Neural cell (in vitro differentiated cells): ENCODE results near the gene PATL1. TPM values are rescaled to one million over a fixed set of nuclear protein-coding genes. Genes with fewer than 3 reads are reported as not detected.

Experiments used
- H2AFZ ChIP-seq: fragments of 200-600, 300-800 bp; sonication (generic), shearing (Covaris generic); 2 replicates; pipeline ENCODE4 v1.6.0; 2014; ENCODE audit warnings: low read depth, mild to moderate bottlenecking, antibody characterized with exemption, low read length, moderate library complexity
- H3F3A ChIP-seq: fragments of 200-600 bp; shearing (Covaris generic); 2 replicates; pipeline ENCODE4 v1.6.1; 2016; ENCODE audit warnings: mild to moderate bottlenecking, moderate library complexity, mixed read lengths, antibody characterized with exemption, low read length; ENCODE audit not compliant: insufficient read depth, poor library complexity, severe bottlenecking
- H3K27ac ChIP-seq: fragments of 200-600, 300-800 bp; sonication (generic), shearing (Covaris generic); 2 replicates; pipeline ENCODE4 v1.5.1; 2014; ENCODE audit warnings: mild to moderate bottlenecking, low read length, moderate library complexity
- H3K27me3 ChIP-seq: fragments of 300-800, 200-600 bp; sonication (generic), shearing (Covaris generic); 2 replicates; pipeline ENCODE4 v1.6.0; 2014; ENCODE audit warnings: mild to moderate bottlenecking, low read depth, low read length, moderate library complexity; ENCODE audit not compliant: insufficient read depth
- H3K36me3 ChIP-seq: fragments of 300-800, 200-600 bp; sonication (generic), shearing (Covaris generic); 2 replicates; pipeline ENCODE4 v1.5.1; 2014; ENCODE audit warnings: mild to moderate bottlenecking, antibody characterized with exemption, low read length, moderate library complexity; ENCODE audit not compliant: insufficient read depth
- H3K4me2 ChIP-seq: fragments of 300-800, 200-600 bp; sonication (generic), shearing (Covaris generic); 2 replicates; pipeline ENCODE4 v1.6.0; 2014; ENCODE audit warnings: mild to moderate bottlenecking, low read length
- H3K4me3 ChIP-seq: fragments of 300-800, 200-600 bp; sonication (generic), shearing (Covaris generic); 2 replicates; pipeline ENCODE4 v1.5.1; 2014; ENCODE audit warnings: mild to moderate bottlenecking, low read length, moderate library complexity
- H3K79me2 ChIP-seq: fragments of 200-600 bp; shearing (Covaris generic); replicated peaks from 2 replicates; pipeline ENCODE4 v1.6.0; 2014; ENCODE audit warnings: mild to moderate bottlenecking, low read length, moderate library complexity; ENCODE audit not compliant: insufficient read depth
- H3K9ac ChIP-seq: fragments of 300-800, 200-600 bp; sonication (generic), shearing (Covaris generic); 2 replicates; pipeline ENCODE4 v1.6.1; 2016; ENCODE audit warnings: mild to moderate bottlenecking, low read length, mixed read lengths
- H3K9me2 ChIP-seq: fragments of 200-600 bp; shearing (Covaris generic); 2 replicates; pipeline ENCODE4 v1.6.1; 2016; ENCODE audit warnings: mild to moderate bottlenecking, low read length, mixed read lengths; ENCODE audit not compliant: insufficient read depth
- H3K9me3 ChIP-seq: fragments of 200-600, 300-800 bp; sonication (generic), shearing (Covaris generic); 2 replicates; pipeline ENCODE4 v1.6.1; 2016; ENCODE audit warnings: mild to moderate bottlenecking, mixed run types, low read length, moderate library complexity, mixed read lengths
- H4K20me1 ChIP-seq: fragments of 200-600 bp; shearing (Covaris generic); 2 replicates; pipeline ENCODE4 v1.6.1; 2016; ENCODE audit warnings: mild to moderate bottlenecking, mixed run types; ENCODE audit not compliant: insufficient read depth
- CTCF ChIP-seq: fragments of 450-650 bp; IDR thresholded peaks from 2 replicates; pipeline ENCODE4 v1.5.1; 2014; ENCODE audit warnings: antibody characterized with exemption, mild to moderate bottlenecking, moderate library complexity; ENCODE audit not compliant: poor library complexity, severe bottlenecking
- EP300 ChIP-seq: fragments of 450-650 bp; conservative IDR thresholded peaks from 2 replicates; pipeline ENCODE4 v1.6.1; 2014; ENCODE audit warnings: antibody characterized with exemption, mild to moderate bottlenecking, moderate library complexity; ENCODE audit not compliant: poor library complexity, severe bottlenecking
- EZH2 ChIP-seq: fragments of 200-600, 300-800 bp; shearing (Covaris generic), sonication (generic); IDR thresholded peaks from 2 replicates; pipeline ENCODE4 v1.6.1; 2014; ENCODE audit warnings: antibody characterized with exemption, low read length, borderline replicate concordance, mild to moderate bottlenecking; ENCODE audit not compliant: insufficient read depth, poor library complexity, severe bottlenecking
- MXI1 ChIP-seq: fragments of 450-650 bp; conservative IDR thresholded peaks from 2 replicates; pipeline ENCODE4 v1.6.1; 2014; ENCODE audit warnings: antibody characterized with exemption, mild to moderate bottlenecking; ENCODE audit not compliant: poor library complexity, severe bottlenecking
- POLR2AphosphoS5 ChIP-seq: IDR thresholded peaks from 2 replicates; pipeline ENCODE4 v1.6.1; 2012
- RAD21 ChIP-seq: fragments of 450-650 bp; conservative IDR thresholded peaks from 2 replicates; pipeline ENCODE4 v1.6.1; 2014; ENCODE audit warnings: antibody characterized with exemption, mild to moderate bottlenecking, moderate library complexity
- SMC3 ChIP-seq: fragments of 450-650 bp; conservative IDR thresholded peaks from 2 replicates; pipeline ENCODE4 v1.6.1; 2014; ENCODE audit warnings: antibody characterized with exemption, mild to moderate bottlenecking, moderate library complexity; ENCODE audit not compliant: poor library complexity
- TAF1 ChIP-seq: IDR thresholded peaks from 2 replicates; pipeline ENCODE4 v1.6.1; 2012; ENCODE audit warnings: low read depth
- polyA plus RNA-seq: library from polyadenylated mRNA; depleted of rRNA; stranded (reverse); fragments of >200 nt; gene quantifications from 2 replicates; pipeline ENCODE4 v1.2.3, GENCODE V29; 2014
- TF ChIP-seq, protein P1 (sequence below): IDR thresholded peaks from 2 replicates; pipeline ENCODE4 v1.6.1; 2012; ENCODE audit warnings: borderline replicate concordance

Gene PATL1
- polyA plus RNA-seq, 1 donor from 2014 or later = 3.2 TPM

DNA sequence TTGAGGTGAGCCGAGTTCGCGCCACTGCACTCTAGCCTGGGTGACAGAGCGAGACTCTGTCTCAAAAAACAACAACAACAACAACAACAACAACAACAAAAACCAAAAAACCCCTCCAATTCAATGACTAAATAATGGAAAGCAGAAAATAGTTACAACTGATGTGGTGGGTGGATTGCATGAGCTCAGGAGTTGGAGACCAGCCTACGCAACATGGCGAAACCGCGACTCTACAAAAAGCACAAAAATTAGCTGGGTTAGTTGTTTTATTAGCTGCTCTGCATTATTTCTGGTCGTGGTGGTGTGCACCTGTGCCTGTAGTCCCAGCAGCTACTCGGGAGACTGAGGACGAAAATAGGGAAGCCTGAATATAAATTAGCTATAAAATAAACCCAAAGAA, 2.6 kb upstream of the PATL1 start:
- Histone ChIP-seq H3K79me2 (peaks cover 8% of the 10 kb centered on the region), H3K9ac (no peak overlapping the region), H3K4me2 (no peak overlapping the region), H2AFZ (no peak overlapping the region), H3K36me3 (no peaks in the 10 kb centered on the region), H3K27me3 (no peaks in the 10 kb centered on the region), H3K9me3 (no peaks in the 10 kb centered on the region), H4K20me1 (no peaks in the 10 kb centered on the region), H3F3A (peaks cover 7% of the 10 kb centered on the region), H3K4me3 (no peak overlapping the region), H3K27ac (no peak overlapping the region), H3K9me2 (no peaks in the 10 kb centered on the region)
- TF ChIP-seq MXI1 (no peak), TAF1 (no peak), EZH2 (no peak), EP300 (no peak), POLR2AphosphoS5 (no peak), SMC3 (no peak), RAD21 (no peak), CTCF (no peak)
- TF ChIP-seq, protein P1, sequence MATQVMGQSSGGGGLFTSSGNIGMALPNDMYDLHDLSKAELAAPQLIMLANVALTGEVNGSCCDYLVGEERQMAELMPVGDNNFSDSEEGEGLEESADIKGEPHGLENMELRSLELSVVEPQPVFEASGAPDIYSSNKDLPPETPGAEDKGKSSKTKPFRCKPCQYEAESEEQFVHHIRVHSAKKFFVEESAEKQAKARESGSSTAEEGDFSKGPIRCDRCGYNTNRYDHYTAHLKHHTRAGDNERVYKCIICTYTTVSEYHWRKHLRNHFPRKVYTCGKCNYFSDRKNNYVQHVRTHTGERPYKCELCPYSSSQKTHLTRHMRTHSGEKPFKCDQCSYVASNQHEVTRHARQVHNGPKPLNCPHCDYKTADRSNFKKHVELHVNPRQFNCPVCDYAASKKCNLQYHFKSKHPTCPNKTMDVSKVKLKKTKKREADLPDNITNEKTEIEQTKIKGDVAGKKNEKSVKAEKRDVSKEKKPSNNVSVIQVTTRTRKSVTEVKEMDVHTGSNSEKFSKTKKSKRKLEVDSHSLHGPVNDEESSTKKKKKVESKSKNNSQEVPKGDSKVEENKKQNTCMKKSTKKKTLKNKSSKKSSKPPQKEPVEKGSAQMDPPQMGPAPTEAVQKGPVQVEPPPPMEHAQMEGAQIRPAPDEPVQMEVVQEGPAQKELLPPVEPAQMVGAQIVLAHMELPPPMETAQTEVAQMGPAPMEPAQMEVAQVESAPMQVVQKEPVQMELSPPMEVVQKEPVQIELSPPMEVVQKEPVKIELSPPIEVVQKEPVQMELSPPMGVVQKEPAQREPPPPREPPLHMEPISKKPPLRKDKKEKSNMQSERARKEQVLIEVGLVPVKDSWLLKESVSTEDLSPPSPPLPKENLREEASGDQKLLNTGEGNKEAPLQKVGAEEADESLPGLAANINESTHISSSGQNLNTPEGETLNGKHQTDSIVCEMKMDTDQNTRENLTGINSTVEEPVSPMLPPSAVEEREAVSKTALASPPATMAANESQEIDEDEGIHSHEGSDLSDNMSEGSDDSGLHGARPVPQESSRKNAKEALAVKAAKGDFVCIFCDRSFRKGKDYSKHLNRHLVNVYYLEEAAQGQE = no peak

- H3K79me2 ChIP-seq = peaks cover 8% of the 10 kb centered on the region
- no peaks in the 10 kb centered on the region for H3K9me3 ChIP-seq
- no peaks in the 10 kb centered on the region for H3K36me3 ChIP-seq
- peak overlapping the region; percentile 56 for H2AFZ ChIP-seq
- peaks cover 7% of the 10 kb centered on the region for H3F3A ChIP-seq
- no peak for TF ChIP-seq TAF1
- TF ChIP-seq EP300 = no peak
- TF ChIP-seq EZH2 = no peak
- TF ChIP-seq, protein P1 = no peak
- TF ChIP-seq CTCF = peak; percentile 9
- H4K20me1 ChIP-seq = no peaks in the 10 kb centered on the region
- peak overlapping the region; percentile 87 for H3K27ac ChIP-seq
- no peaks in the 10 kb centered on the region for H3K27me3 ChIP-seq
- H3K9ac ChIP-seq = peak overlapping the region; percentile 75
- peak overlapping the region; percentile 93 for H3K4me3 ChIP-seq
- H3K9me2 ChIP-seq = no peaks in the 10 kb centered on the region
- peak overlapping the region; percentile 90 for H3K4me2 ChIP-seq
Observed at GRCh38 chr11:59669611-59670009, 773 bp upstream of the PATL1 start.
